ENCODE data around the gene CST5.
"Not testable (repeated sequence)": the region's sequence is repeated elsewhere in the genome, so short reads cannot be mapped to it uniquely, and the experiment has no call there.

CST5 gene

GRCh38 chr20:23832775-23833513 is 46.6 kb downstream of the CST5 start:
- no peak for DNase-seq

- DNase-seq: not testable (repeated sequence)
These were observed 47.6 kb downstream of the CST5 start for GRCh38 chr20:23831961-23832360.

- no peak for DNase-seq
These were observed 53.0 kb downstream of the CST5 start, which contains the start of gene CST2 for GRCh38 chr20:23826541-23827021. TSS of gene CST2 (minus strand) at chr20:23826729. CDS start at chr20:23826660, 69 bp downstream.

Data from GDM1 (cell line).